K562 (cell line): ENCODE measurements around the gene SMCO1. TPM values are rescaled to one million over a fixed set of nuclear protein-coding genes. Genes with fewer than 3 reads are reported as not detected.
"Not testable (repeated sequence)": the region's sequence is repeated elsewhere in the genome, so short reads cannot be mapped to it uniquely, and the experiment has no call there.

Experiments used
- ATAC-seq: fragments of 200-7000 bp; cut with Tn5 transposase; 3 replicates; pipeline ENCODE4 v1.9.1; 2020; ENCODE audit warnings: moderate library complexity
- BruUV-seq: library from RNA; stranded (reverse); fragments of 400-500 nt; replicated peaks from 2 replicates; lab custom pipeline; 2021; lab: Mats Ljungman, UMichigan
- CTCF ChIA-PET: fragments of 300-600 bp; formaldehyde crosslinking; extraction: SDS; loops from one replicate; lab custom pipeline; 2021; ENCODE audit warnings: low intra/inter-chr PET ratio; lab: Yijun Ruan, JAX
- POLR2A ChIA-PET: fragments of 300-600, 350-650 bp; sonication (Branson Sonifier 250); formaldehyde crosslinking; extraction: SDS; loops from one replicate; lab custom pipeline; 2021; ENCODE audit warnings: antibody characterized with exemption, inconsistent platforms; lab: Yijun Ruan, JAX
- DNase-seq, 4 experiments: peaks; one replicate each; pipeline versions ENCODE4 v3.0.0 to v3.0.0-alpha.2; 2011 to 2018; ENCODE audit warnings: low spot score in 3 of 4, mixed read lengths in 3 of 4; ENCODE audit errors: extremely low read depth in 1 of 4
- FAIRE-seq: peaks from 2 replicates; lab custom pipeline; 2011; peaks lifted over from hg19 to GRCh38; lab: Jason Lieb, UNC
- H2AFZ ChIP-seq: 2 replicates; pipeline ENCODE4 v1.6.0; 2011; ENCODE audit warnings: low read depth, low read length, control low read depth, inconsistent platforms
- H3K27ac ChIP-seq: fragments of 200-600 bp; 3 replicates; pipeline ENCODE4 v1.8.0; 2011; ENCODE audit warnings: low read depth, mild to moderate bottlenecking, control low read depth, inconsistent platforms, low read length, moderate library complexity, mixed read lengths; ENCODE audit errors: extremely low read depth
- H3K27me3 ChIP-seq, 2 experiments: fragments of 300-600 bp in 1 of 2; 2 replicates in 1 of 2; 3 replicates in 1 of 2; pipeline versions ENCODE4 v1.6.0 to v1.8.0; 2011; ENCODE audit warnings: inconsistent platforms in 2 of 2, low read length in 2 of 2, mild to moderate bottlenecking in 1 of 2, mixed read lengths in 1 of 2, moderate library complexity in 1 of 2; ENCODE audit not compliant: control insufficient read depth in 2 of 2, insufficient read depth in 2 of 2
- H3K36me3 ChIP-seq: fragments of 300-600 bp; 3 replicates; pipeline ENCODE4 v1.8.0; 2011; ENCODE audit warnings: mild to moderate bottlenecking, low read length, inconsistent platforms; ENCODE audit not compliant: control insufficient read depth, insufficient read depth
- H3K4me1 ChIP-seq, 2 experiments: fragments of 200-600 bp in 1 of 2; replicated peaks in 1 of 2; 2 replicates in 1 of 2; 3 replicates in 1 of 2; pipeline versions ENCODE4 v1.5.1 to v1.8.0; 2011; ENCODE audit warnings: inconsistent platforms in 2 of 2, low read length in 2 of 2, mild to moderate bottlenecking in 1 of 2, mixed read lengths in 1 of 2, moderate library complexity in 1 of 2; ENCODE audit not compliant: control insufficient read depth in 2 of 2, insufficient read depth in 2 of 2
- H3K4me2 ChIP-seq: 2 replicates; pipeline ENCODE4 v1.6.1; 2011; ENCODE audit warnings: low read length, control low read depth, inconsistent platforms, mixed read lengths; ENCODE audit not compliant: insufficient read depth
- H3K4me3 ChIP-seq: fragments of 200-600 bp; sonication (generic), shearing (Covaris generic); 2 replicates; pipeline ENCODE4 v1.5.1; 2016; ENCODE audit warnings: control low read depth, inconsistent platforms
- H3K79me2 ChIP-seq: fragments of 200-600 bp; 3 replicates; pipeline ENCODE4 v1.8.0; 2011; ENCODE audit warnings: low read length, inconsistent platforms; ENCODE audit not compliant: control insufficient read depth, insufficient read depth
- H3K9ac ChIP-seq, 2 experiments: 2 replicates each; pipeline versions ENCODE4 v1.6.0 to v1.6.1; 2011; ENCODE audit warnings: low read depth in 2 of 2, low read length in 2 of 2, control low read depth in 1 of 2, inconsistent platforms in 1 of 2, mild to moderate bottlenecking in 1 of 2, mixed read lengths in 1 of 2; ENCODE audit not compliant: insufficient read depth in 1 of 2
- H3K9me1 ChIP-seq: one replicate; pipeline ENCODE4 v1.6.0; 2011; ENCODE audit warnings: inconsistent platforms, mild to moderate bottlenecking, low read length, moderate library complexity; ENCODE audit not compliant: control insufficient read depth, insufficient read depth
- H3K9me3 ChIP-seq: replicated peaks from 2 replicates; pipeline ENCODE4 v1.5.1; 2011; ENCODE audit warnings: low read depth, low read length, inconsistent platforms; ENCODE audit not compliant: control insufficient read depth, insufficient read depth
- H4K20me1 ChIP-seq: replicated peaks from 2 replicates; pipeline ENCODE4 v1.6.1; 2011; ENCODE audit warnings: low read length, inconsistent platforms, mixed read lengths; ENCODE audit not compliant: control insufficient read depth, insufficient read depth
- CBFA2T2 ChIP-seq: fragments of 450-650 bp; conservative IDR thresholded peaks from 2 replicates; pipeline ENCODE4 v1.6.1; 2017; ENCODE audit warnings: mild to moderate bottlenecking
- CBFA2T3 ChIP-seq: fragments of 450-650 bp; IDR thresholded peaks from 2 replicates; pipeline ENCODE4 v1.6.1; 2017
- CBX3 ChIP-seq, 2 experiments: IDR thresholded peaks; 1 replicate in 1 of 2; 2 replicates in 1 of 2; pipeline ENCODE4 v1.6.1; 2012; ENCODE audit warnings: inconsistent platforms in 2 of 2, low read length in 2 of 2, borderline replicate concordance in 1 of 2, control low read depth in 1 of 2
- CBX5 ChIP-seq: IDR thresholded peaks from 2 replicates; pipeline ENCODE4 v1.6.1; 2014; ENCODE audit warnings: low read depth, borderline replicate concordance
- MTA2 ChIP-seq: fragments of 450-650 bp; IDR thresholded peaks from 2 replicates; pipeline ENCODE4 v1.6.1; 2016; ENCODE audit warnings: low read depth
- PRPF4 ChIP-seq: fragments of 200-400 bp; formaldehyde crosslinking; IDR thresholded peaks from one replicate; pipeline ENCODE4 v1.6.1; 2017; ENCODE audit warnings: low read length, low read depth, mild to moderate bottlenecking; ENCODE audit not compliant: insufficient read depth, poor library complexity, severe bottlenecking
- PTRF ChIP-seq: fragments of 450-650 bp; IDR thresholded peaks from 2 replicates; pipeline ENCODE4 v1.6.1; 2016; ENCODE audit warnings: mild to moderate bottlenecking, missing genetic modification characterization, missing compliant biosample characterization
- TAL1 ChIP-seq: fragments of 450-650 bp; IDR thresholded peaks from 2 replicates; pipeline ENCODE4 v1.6.1; 2016; ENCODE audit warnings: mild to moderate bottlenecking
- TCF3 ChIP-seq: sonication (generic); formaldehyde crosslinking; IDR thresholded peaks from 2 replicates; pipeline ENCODE4 v1.4.0; 2020; ENCODE audit warnings: mild to moderate bottlenecking, missing genetic modification reagents
- TRIM24 ChIP-seq, 2 experiments: fragments of 450-650 bp; IDR thresholded peaks; 2 replicates each; pipeline ENCODE4 v1.6.1; 2016
- TRIM28 ChIP-seq: fragments of 450-650 bp; IDR thresholded peaks from 2 replicates; pipeline ENCODE4 v1.6.1; 2017
- ZFP36 ChIP-seq: fragments of 150-350 bp; IDR thresholded peaks from 2 replicates; pipeline ENCODE4 v1.6.1; 2018; ENCODE audit warnings: low read length, low read depth; ENCODE audit not compliant: partially characterized antibody
- WGBS: fragments of 100-300 bp; shearing (Covaris generic); methylation state at CpG from one replicate; pipeline ENCODE4 v1.1.6; 2016; ENCODE audit warnings: low coverage, mixed read lengths; ENCODE audit not compliant: insufficient coverage; ENCODE audit errors: missing lambda C conversion rate; 5-methylcytosine and 5-hydroxymethylcytosine counted together
- in situ Hi-C: fragments of 300-500 bp; cut with MboI; formaldehyde crosslinking; loops from 4 replicates; pipeline ENCODE4 v1.15.0; 2018; ENCODE audit warnings: inconsistent platforms, mixed read lengths
- intact Hi-C: fragments of 100-400 bp; cut with micrococcal nuclease; formaldehyde crosslinking; loops from 2 replicates; pipeline ENCODE4 v1.14.2; 2022
- polyA plus RNA-seq, 8 experiments: library from polyadenylated mRNA; depleted of rRNA in 4 of 8; stranded (reverse) in 5 of 8; unstranded in 3 of 8; fragments of >200 nt; fragmentation: Nextera tagmentation in 2 of 8; fragmentation: Illumina TruSeq in 1 of 8; extraction: Ambion mirVana in 2 of 8; extraction: Trizol in 1 of 8; gene quantifications; 2 replicates each; pipeline versions ENCODE4 v1.2.1 to v1.2.3, GENCODE V29; 2011 to 2014; ENCODE audit warnings: inconsistent platforms in 1 of 8, missing spikeins in 1 of 8
- total RNA-seq, 7 experiments: library from RNA; depleted of rRNA in 6 of 7; stranded (reverse); fragments of >200 nt in 6 of 7; fragmentation: Illumina TruSeq in 2 of 7; extraction: Trizol in 2 of 7; gene quantifications; 2 replicates each; pipeline versions ENCODE4 v1.2.1 to v1.2.3, GENCODE V29; 2011 to 2021; ENCODE audit warnings: low replicate concordance in 1 of 7
- TF ChIP-seq, protein P1 (sequence below): fragments of 150-350 bp; conservative IDR thresholded peaks from 2 replicates; pipeline ENCODE4 v1.6.1; 2014; ENCODE audit warnings: low read length
- TF ChIP-seq, protein P2 (sequence below): fragments of 450-650 bp; IDR thresholded peaks from 2 replicates; pipeline ENCODE4 v1.6.1; 2016

The SMCO1 gene
- total and polyA plus RNA-seq, 9 of the 15 experiments (the other 6 are each of a cell fraction or from before 2014, with no cell fraction given), result 0.05 to 0.35 (median 0.12) TPM; not detected in 5

DNA sequence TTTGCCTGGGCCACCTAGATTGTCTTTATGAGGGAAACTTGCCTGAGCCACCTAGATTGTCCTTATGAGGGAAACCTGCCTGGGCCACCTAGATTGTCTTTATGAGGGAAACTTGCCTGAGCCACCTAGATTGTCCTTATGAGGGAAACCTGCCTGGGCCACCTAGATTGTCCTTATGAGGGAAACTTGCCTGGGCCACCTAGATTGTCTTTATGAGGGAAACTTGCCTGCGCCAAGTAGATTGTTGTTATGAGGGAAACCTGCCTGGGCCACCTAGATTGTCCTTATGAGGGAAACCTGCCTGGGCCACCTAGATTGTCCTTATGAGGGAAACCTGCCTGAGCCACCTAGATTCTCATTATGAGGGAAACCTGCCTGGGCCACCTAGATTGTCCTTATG lies 4.0 kb downstream of the SMCO1 start:
- Histone ChIP-seq H3K27ac (peak overlapping the region; percentile 71), H3K4me1 (peaks cover 15 to 26% of the 10 kb centered on the region in 2 experiments), H3K9me3 (peaks cover 11% of the 10 kb centered on the region)
- H2AFZ ChIP-seq, H3K9ac ChIP-seq, DNase-seq, H3K36me3 ChIP-seq, H3K4me3 ChIP-seq, CTCF ChIA-PET, FAIRE-seq, BruUV-seq, H3K9me1 ChIP-seq, POLR2A ChIA-PET, H3K4me2 ChIP-seq, H3K79me2 ChIP-seq, ATAC-seq, H3K27me3 ChIP-seq, H4K20me1 ChIP-seq: not testable (repeated sequence)
- TF ChIP-seq TCF3 (CRISPR knock-in tag) (peak; percentile 70), CBFA2T2 (peak; percentile 43), CBFA2T3 (peak; percentile 24; the same call in 1 of the 2 replicates), TAL1 (peak; percentile 68)
- intact Hi-C loops, result loop anchor here (10.0 kb wide), 1 partner anchor 426 kb away; the partner anchor contains the start of gene TFRC
- 24% methylated on average over 1 of the region's 1 CpG for WGBS
- in situ Hi-C loops, result loop anchor here (25.0 kb wide), 2 partner anchors 624 to 799 kb away; partner anchors contain the start of gene MUC20

DNA sequence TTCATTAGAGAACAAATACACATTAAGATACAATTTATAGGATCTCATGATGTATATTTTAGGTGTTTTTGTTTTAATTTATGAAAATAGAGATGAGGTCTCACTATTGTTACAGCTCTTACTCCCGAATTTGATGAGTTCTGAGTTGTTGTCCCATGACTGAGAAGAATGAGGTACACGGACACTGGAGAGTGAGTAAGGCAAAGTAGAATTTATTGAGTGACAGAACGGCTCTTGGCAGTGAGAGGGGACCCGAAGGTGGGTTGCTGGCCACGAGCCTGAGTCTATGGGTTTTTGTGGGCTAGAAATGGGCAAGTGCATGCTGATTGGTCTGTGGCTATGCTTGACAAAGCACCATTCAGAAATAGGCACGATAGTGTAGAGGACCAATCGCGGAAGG lies 8.5 kb downstream of the SMCO1 start:
- FAIRE-seq (no peak), DNase-seq (no peak), ATAC-seq (no peak)
- intact Hi-C loops, result no loop called here
- peaks cover 10% of the 10 kb centered on the region for H3K9me3 ChIP-seq
- ChIA-PET CTCF (interaction anchor here (0.6 kb wide), 1 partner anchor 141 kb away, joined by 3 read pairs; no protein-coding TSS in a partner anchor), POLR2A (no interaction called here)
- no peak overlapping the region for H3K4me3 ChIP-seq
- no peak overlapping the region for H3K4me2 ChIP-seq
- 76% methylated on average over 8 of the region's 8 CpGs for WGBS
- H3K79me2 ChIP-seq, result peaks cover 18% of the 10 kb centered on the region
- no peaks in the 10 kb centered on the region for H3K27me3 ChIP-seq
- no peak overlapping the region for H3K27ac ChIP-seq
- no peaks in the 10 kb centered on the region for H4K20me1 ChIP-seq
- H3K4me1 ChIP-seq, result peaks cover 7 to 10% of the 10 kb centered on the region in 2 experiments; a peak in 4 of 5 replicates
- no TSS peak for BruUV-seq
- H3K9ac ChIP-seq, result no peak overlapping the region
- H3K9me1 ChIP-seq, result no peaks in the 10 kb centered on the region
- no peak overlapping the region for H2AFZ ChIP-seq
- in situ Hi-C loops, result loop anchor here (25.0 kb wide), 2 partner anchors 619 to 794 kb away; partner anchors contain the start of gene MUC20
- H3K36me3 ChIP-seq, result no peaks in the 10 kb centered on the region
- TF ChIP-seq PTRF (tag) (no peak), PRPF4 (no peak), CBX5 (peak; percentile 34; the same call in 1 of the 2 replicates), CBX3 (IDR thresholded peaks at IDR 0.05; ENCODE audit: borderline replicate concordance in 1 of 2, low read length in 2 of 2) (peak in 1 of 2 experiments; percentile 95; a peak in 2 of 3 replicates), TRIM24 (IDR thresholded peaks at IDR 0.05) (peak in 1 of 2 experiments; percentile 52; a peak in 2 of 4 replicates), TRIM28 (peak; percentile 59; the same call in 1 of the 2 replicates), ZFP36 (peak; percentile 57), MTA2 (no peak)
- TF ChIP-seq, protein P1, sequence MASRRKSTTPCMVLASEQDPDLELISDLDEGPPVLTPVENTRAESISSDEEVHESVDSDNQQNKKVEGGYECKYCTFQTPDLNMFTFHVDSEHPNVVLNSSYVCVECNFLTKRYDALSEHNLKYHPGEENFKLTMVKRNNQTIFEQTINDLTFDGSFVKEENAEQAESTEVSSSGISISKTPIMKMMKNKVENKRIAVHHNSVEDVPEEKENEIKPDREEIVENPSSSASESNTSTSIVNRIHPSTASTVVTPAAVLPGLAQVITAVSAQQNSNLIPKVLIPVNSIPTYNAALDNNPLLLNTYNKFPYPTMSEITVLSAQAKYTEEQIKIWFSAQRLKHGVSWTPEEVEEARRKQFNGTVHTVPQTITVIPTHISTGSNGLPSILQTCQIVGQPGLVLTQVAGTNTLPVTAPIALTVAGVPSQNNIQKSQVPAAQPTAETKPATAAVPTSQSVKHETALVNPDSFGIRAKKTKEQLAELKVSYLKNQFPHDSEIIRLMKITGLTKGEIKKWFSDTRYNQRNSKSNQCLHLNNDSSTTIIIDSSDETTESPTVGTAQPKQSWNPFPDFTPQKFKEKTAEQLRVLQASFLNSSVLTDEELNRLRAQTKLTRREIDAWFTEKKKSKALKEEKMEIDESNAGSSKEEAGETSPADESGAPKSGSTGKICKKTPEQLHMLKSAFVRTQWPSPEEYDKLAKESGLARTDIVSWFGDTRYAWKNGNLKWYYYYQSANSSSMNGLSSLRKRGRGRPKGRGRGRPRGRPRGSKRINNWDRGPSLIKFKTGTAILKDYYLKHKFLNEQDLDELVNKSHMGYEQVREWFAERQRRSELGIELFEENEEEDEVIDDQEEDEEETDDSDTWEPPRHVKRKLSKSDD, result no peak
- TF ChIP-seq, protein P2, sequence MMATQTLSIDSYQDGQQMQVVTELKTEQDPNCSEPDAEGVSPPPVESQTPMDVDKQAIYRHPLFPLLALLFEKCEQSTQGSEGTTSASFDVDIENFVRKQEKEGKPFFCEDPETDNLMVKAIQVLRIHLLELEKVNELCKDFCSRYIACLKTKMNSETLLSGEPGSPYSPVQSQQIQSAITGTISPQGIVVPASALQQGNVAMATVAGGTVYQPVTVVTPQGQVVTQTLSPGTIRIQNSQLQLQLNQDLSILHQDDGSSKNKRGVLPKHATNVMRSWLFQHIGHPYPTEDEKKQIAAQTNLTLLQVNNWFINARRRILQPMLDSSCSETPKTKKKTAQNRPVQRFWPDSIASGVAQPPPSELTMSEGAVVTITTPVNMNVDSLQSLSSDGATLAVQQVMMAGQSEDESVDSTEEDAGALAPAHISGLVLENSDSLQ, result peak; percentile 33; the same call in 1 of the 2 replicates
